ENCODE measurements around the gene PROX1.

PROX1 gene

GRCh38 chr1:213999732-214000131 lies 12.0 kb downstream of the PROX1 start:
- no peak for DNase-seq (ENCODE audit: low spot score)

GRCh38 chr1:214002060-214002459 lies 14.3 kb downstream of the PROX1 start:
- no peak for DNase-seq (ENCODE audit: low spot score)

- no peak for DNase-seq (ENCODE audit: low spot score)
These were observed 14.7 kb downstream of the PROX1 start for GRCh38 chr1:214002472-214002871.

- DNase-seq (ENCODE audit: low spot score): no peak
These were observed 15.5 kb downstream of the PROX1 start for GRCh38 chr1:214003233-214003632.

- no peak for DNase-seq (ENCODE audit: low spot score)
These were observed 16.2 kb downstream of the PROX1 start for GRCh38 chr1:214004014-214004413.

- no peak for DNase-seq (ENCODE audit: low spot score)
These were observed 17.0 kb downstream of the PROX1 start for GRCh38 chr1:214004795-214005194.

- no peak for DNase-seq (ENCODE audit: low spot score)
These were observed 17.9 kb downstream of the PROX1 start for GRCh38 chr1:214005708-214006107.

GRCh38 chr1:214006845-214007244 lies 19.1 kb downstream of the PROX1 start:
- DNase-seq (ENCODE audit: low spot score): no peak

- no peak for DNase-seq (ENCODE audit: low spot score)
These were observed 20.6 kb downstream of the PROX1 start for GRCh38 chr1:214008347-214008746.

- DNase-seq (ENCODE audit: low spot score): no peak
These were observed 21.1 kb downstream of the PROX1 start for GRCh38 chr1:214008791-214009422.

- DNase-seq (ENCODE audit: low spot score): no peak
These were observed 21.8 kb downstream of the PROX1 start for GRCh38 chr1:214009423-214010196.

GRCh38 chr1:214010197-214010573 lies 22.4 kb downstream of the PROX1 start:
- no peak for DNase-seq (ENCODE audit: low spot score)

- DNase-seq (ENCODE audit: low spot score): no peak
These were observed 22.9 kb downstream of the PROX1 start for GRCh38 chr1:214010717-214011116.

GRCh38 chr1:214012418-214012817 lies 24.6 kb downstream of the PROX1 start:
- DNase-seq (ENCODE audit: low spot score): no peak

- DNase-seq (ENCODE audit: low spot score): no peak
These were observed 26.0 kb downstream of the PROX1 start for GRCh38 chr1:214013614-214014377.

- no peak for DNase-seq (ENCODE audit: low spot score)
These were observed 27.0 kb downstream of the PROX1 start for GRCh38 chr1:214014730-214015129.

- no peak for DNase-seq (ENCODE audit: low spot score)
These were observed 29.6 kb downstream of the PROX1 start for GRCh38 chr1:214017191-214017982.

- DNase-seq (ENCODE audit: low spot score): no peak
These were observed 30.9 kb downstream of the PROX1 start for GRCh38 chr1:214018386-214019268.

GRCh38 chr1:214019499-214019898 lies 31.7 kb downstream of the PROX1 start:
- DNase-seq (ENCODE audit: low spot score): no peak

- DNase-seq (ENCODE audit: low spot score): no peak
These were observed 33.5 kb downstream of the PROX1 start for GRCh38 chr1:214021321-214021720.

- no peak for DNase-seq (ENCODE audit: low spot score)
These were observed 34.5 kb downstream of the PROX1 start for GRCh38 chr1:214022229-214022791.

Data from activated CD4-positive, alpha-beta T cell treated with anti-CD3 and anti-CD28 coated beads, Interleukin-2, Interleukin-4, amounts not matched to agents 100 ng/mL and 50 ng/mL, durations not matched to agents 16 hours and 8 hours (primary cell).